PFSK-1 (cell line): Measurements from ENCODE around the gene CHST15.

Experiments used
- FOXP2 ChIP-seq: optimal IDR thresholded peaks from 2 replicates; pipeline ENCODE3; 2011; ENCODE audit warnings: borderline replicate concordance, control low read depth, inconsistent platforms; ENCODE audit not compliant: insufficient read depth; ENCODE audit errors: extremely low read length, extremely low read depth
- POLR2AphosphoS5 ChIP-seq: IDR thresholded peaks from 2 replicates; pipeline ENCODE4 v1.6.1; 2012; ENCODE audit warnings: low read depth, mild to moderate bottlenecking, control low read depth, low read length, moderate library complexity
- SIN3A ChIP-seq: IDR thresholded peaks from 2 replicates; pipeline ENCODE4 v1.6.1; 2012; ENCODE audit warnings: mild to moderate bottlenecking, low read length, moderate library complexity, borderline replicate concordance; ENCODE audit not compliant: insufficient read depth
- TAF1 ChIP-seq: IDR thresholded peaks from 2 replicates; pipeline ENCODE4 v1.6.1; 2012; ENCODE audit warnings: low read length, control low read depth, borderline replicate concordance; ENCODE audit not compliant: insufficient read depth
- TF ChIP-seq, protein P1 (sequence below), 2 experiments: IDR thresholded peaks; 2 replicates each; pipeline versions ENCODE4 v1.6.1 to v1.8.0; 2011 to 2012; ENCODE audit warnings: low read depth in 2 of 2, low read length in 2 of 2, control low read depth in 1 of 2, inconsistent platforms in 1 of 2, mild to moderate bottlenecking in 1 of 2, moderate library complexity in 1 of 2; ENCODE audit not compliant: insufficient read depth in 1 of 2

Gene CHST15

GRCh38 chr10:124078714-124079113 is 14.7 kb downstream of the CHST15 start:
- TF ChIP-seq TAF1 = no peak
- no peak for TF ChIP-seq POLR2AphosphoS5
- TF ChIP-seq FOXP2 = no peak
- TF ChIP-seq, protein P1, sequence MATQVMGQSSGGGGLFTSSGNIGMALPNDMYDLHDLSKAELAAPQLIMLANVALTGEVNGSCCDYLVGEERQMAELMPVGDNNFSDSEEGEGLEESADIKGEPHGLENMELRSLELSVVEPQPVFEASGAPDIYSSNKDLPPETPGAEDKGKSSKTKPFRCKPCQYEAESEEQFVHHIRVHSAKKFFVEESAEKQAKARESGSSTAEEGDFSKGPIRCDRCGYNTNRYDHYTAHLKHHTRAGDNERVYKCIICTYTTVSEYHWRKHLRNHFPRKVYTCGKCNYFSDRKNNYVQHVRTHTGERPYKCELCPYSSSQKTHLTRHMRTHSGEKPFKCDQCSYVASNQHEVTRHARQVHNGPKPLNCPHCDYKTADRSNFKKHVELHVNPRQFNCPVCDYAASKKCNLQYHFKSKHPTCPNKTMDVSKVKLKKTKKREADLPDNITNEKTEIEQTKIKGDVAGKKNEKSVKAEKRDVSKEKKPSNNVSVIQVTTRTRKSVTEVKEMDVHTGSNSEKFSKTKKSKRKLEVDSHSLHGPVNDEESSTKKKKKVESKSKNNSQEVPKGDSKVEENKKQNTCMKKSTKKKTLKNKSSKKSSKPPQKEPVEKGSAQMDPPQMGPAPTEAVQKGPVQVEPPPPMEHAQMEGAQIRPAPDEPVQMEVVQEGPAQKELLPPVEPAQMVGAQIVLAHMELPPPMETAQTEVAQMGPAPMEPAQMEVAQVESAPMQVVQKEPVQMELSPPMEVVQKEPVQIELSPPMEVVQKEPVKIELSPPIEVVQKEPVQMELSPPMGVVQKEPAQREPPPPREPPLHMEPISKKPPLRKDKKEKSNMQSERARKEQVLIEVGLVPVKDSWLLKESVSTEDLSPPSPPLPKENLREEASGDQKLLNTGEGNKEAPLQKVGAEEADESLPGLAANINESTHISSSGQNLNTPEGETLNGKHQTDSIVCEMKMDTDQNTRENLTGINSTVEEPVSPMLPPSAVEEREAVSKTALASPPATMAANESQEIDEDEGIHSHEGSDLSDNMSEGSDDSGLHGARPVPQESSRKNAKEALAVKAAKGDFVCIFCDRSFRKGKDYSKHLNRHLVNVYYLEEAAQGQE (IDR thresholded peaks at IDR 0.05; ENCODE audit: insufficient read depth in 1 of 2, low read depth in 2 of 2, low read length in 2 of 2) = no peak
- TF ChIP-seq SIN3A = no peak

- TF ChIP-seq FOXP2 = no peak
- TF ChIP-seq, protein P1 (IDR thresholded peaks at IDR 0.05; ENCODE audit: insufficient read depth in 1 of 2, low read depth in 2 of 2, low read length in 2 of 2) = no peak
- TF ChIP-seq TAF1 = no peak
- TF ChIP-seq POLR2AphosphoS5 = no peak
- no peak for TF ChIP-seq SIN3A
Measured at GRCh38 chr10:124078028-124078427, 15.4 kb downstream of the CHST15 start.

- TF ChIP-seq, protein P1 (IDR thresholded peaks at IDR 0.05; ENCODE audit: insufficient read depth in 1 of 2, low read depth in 2 of 2, low read length in 2 of 2) = no peak
- no peak for TF ChIP-seq FOXP2
- TF ChIP-seq SIN3A = no peak
- TF ChIP-seq TAF1 = no peak
Measured at GRCh38 chr10:124077208-124077993, 16.0 kb downstream of the CHST15 start.

GRCh38 chr10:124076148-124076733 is 17.2 kb downstream of the CHST15 start:
- TF ChIP-seq, protein P1 (IDR thresholded peaks at IDR 0.05; ENCODE audit: insufficient read depth in 1 of 2, low read depth in 2 of 2, low read length in 2 of 2) = no peak
- TF ChIP-seq SIN3A (no peak), POLR2AphosphoS5 (no peak), FOXP2 (no peak), TAF1 (no peak)
